NCI-H524 treated with DMSO at 0.1 percent for 48 hours (cell line): Measurements from ENCODE around the gene GOLGA6B.
"Not testable (repeated sequence)": the region's sequence is repeated elsewhere in the genome, so short reads cannot be mapped to it uniquely, and the experiment has no call there.

Source experiments
- DNase-seq: peaks from one replicate; lab custom pipeline; 2025; lab: John Stamatoyannopoulos, UW

Gene GOLGA6B, protein sequence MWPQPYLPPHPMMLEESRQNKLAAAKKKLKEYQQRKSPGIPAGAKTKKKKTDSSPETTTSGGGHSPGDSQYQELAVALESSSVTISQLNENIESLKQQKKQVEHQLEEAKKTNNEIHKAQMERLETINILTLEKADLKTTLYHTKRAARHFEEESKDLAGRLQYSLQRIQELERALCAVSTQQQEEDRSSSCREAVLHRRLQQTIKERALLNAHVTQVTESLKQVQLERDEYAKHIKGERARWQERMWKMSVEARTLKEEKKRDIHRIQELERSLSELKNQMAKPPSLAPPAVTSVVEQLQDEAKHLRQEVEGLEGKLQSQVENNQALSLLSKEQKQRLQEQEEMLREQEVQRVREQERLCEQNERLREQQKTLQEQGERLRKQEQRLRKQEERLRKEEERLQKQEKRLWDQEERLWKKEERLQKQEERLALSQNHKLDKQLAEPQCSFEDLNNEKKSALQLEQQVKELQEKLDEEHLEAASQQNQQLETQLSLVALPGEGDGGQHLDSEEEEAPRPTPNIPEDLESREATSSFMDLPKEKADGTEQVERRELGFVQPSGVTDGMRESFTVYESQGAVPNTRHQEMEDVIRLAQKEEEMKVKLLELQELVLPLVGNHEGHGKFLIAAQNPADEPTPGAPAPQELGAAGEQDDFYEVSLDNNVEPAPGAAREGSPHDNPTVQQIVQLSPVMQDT

DNA sequence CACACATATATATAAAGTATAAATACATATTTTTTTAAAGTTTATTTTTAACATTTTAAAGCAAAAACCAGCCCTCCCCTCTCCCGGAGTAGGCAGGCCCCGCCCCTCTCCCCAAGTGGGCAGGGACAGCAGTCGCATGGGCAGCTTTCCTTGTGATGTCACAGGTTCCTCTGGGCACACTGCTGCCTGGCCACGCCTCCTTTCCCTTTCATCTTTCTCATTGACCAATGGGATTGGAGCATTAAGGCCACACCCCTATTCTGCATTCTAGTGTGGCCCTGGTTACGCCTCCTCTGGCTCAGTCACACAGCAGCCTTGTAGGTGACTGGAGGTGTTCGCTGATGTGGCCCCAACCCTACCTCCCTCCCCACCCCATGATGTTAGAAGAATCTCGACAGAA is at the start of gene GOLGA6B:
GOLGA6B (plus strand) TSS at position 301 of the 400 bp plus-strand sequence; CDS start at position 342, 41 bp downstream.
- DNase-seq: not testable (repeated sequence)

DNA sequence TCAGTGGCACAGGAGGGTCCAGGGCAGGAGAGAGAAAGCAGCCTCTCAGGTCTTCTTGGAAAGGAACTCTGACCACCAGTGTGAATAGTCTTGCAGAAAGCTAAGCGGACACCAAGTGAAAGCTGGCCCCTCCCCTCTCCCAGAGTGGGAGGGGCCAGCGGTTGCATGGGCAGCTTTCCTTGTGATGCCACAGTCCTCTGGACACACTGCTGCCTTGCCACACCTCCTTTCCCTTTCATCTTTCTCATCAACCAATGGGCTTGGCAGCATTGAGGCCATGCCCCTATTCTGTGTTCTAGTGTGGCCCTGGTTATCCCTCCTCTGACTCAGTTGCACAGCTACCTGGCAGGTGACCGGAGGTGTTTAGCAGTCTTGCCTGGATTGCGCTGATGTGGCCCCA is 49.7 kb upstream of the GOLGA6B start:
- DNase-seq: no peak

DNA sequence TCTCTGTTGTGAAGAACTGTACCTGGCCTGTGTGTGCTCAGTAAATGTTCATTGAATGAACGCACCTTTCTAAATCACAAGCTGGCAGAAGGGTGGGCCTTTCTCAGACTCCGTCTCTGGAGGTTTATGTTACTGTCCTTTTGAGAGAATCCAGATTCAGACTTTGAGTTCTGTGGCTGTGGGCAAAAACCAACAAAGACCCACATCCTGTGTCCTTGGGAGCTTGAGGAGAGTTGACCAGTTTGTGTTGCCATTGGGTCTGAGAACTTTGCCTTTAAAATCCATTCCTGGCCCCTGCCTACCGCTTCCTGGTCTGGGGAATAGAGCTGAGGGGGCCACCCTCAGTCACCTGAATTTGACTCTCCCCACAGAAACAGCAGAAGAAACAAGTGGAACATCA is 46.4 kb upstream of the GOLGA6B start:
- not testable (repeated sequence) for DNase-seq

DNA sequence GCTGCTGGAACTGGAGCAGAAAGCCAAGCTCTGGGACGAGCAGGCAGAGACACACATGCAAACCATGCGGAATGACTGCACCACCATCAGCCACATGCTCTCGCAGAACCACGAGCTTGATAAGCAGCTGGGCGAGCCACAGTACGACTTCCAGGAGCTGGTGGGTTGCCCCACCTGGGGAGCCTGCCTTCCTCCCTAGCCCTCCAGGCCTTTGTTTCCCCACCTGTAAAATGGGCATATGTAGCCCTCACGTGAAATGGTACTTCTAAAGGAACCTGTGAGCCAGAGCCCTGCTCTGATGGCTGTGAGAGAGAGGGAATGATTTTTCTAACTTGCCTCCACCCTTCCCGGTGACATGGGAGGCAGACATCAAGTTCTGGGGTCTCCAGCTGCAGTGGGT is 44.6 kb upstream of the GOLGA6B start:
- DNase-seq: no peak

GRCh38 chr15:72612324-72612723 is 42.2 kb upstream of the GOLGA6B start:
- not testable (repeated sequence) for DNase-seq

DNA sequence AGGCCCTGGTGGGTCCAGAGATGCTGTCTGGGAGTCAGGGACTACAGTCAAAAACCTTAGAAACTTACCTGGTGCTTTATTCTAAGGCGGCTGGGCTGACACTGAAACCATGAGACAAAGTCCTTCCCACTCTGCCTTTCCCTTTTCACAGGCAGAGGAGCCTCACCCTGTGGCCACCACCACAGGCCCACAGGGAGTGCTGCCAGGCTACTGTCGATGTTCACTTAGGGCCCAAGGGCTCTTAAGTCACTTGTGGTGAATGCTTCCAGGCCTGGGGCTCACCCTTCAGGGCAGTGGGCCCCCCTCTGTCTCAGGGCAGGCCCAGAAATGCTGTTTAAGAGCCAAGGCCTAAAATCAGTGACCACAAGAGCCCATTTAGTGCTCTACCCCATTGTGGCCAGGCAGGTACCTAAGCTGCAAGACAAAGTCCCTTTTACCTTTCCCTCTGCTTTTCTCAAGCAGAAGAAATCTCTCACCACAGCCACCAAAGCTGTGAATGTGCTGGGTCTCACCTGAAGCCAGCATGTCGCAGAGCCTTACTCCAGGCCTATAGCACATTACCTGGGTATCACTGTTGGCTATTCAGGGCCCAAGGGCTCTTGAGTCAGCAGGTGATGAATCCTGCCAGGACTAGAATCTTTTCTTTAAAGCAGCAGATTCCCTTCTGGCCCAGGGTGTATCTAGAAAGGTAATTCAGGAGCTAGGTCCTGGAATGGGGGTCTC is 39.5 kb upstream of the GOLGA6B start:
- no peak for DNase-seq

DNA sequence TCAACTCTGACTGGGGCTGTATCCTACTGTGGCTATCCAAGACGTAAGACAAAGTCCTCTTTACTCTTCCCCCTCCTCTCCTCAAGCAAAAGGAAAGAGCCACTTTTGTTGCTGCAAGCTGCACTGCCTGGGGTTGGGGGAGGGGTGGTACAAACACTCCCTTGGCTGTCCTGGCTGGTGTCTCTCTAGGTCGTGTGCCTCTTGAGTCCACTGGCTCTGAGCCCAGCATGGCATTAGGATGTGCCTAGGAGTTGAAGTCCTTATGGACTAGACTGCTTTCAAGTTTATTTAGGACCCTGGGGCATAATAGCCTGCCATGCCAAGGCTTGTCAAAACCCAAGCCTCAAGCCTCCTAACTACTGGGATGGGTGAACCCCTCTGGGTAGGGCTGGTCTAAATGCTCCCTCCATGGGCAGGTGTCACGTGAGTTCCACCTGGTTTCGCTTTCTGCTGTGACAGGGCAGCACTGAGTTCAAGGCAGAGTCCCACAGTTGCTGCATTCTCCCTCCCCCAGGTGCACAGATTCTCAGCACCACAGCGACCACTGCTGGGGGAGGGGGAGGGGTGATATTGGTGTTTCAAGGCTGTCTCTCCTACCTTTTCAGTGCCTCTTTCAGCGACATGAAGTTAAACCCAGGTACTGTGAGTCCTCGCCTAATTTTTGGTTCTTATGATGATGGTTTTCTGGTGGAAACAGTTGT is 38.8 kb upstream of the GOLGA6B start:
- DNase-seq: not testable (repeated sequence)

- DNase-seq: no peak
Measured at GRCh38 chr15:72616491-72617210, 37.8 kb upstream of the GOLGA6B start.

- not testable (repeated sequence) for DNase-seq
Measured at GRCh38 chr15:72623854-72624253, 30.6 kb upstream of the GOLGA6B start.

GRCh38 chr15:72626153-72626552 is 28.3 kb upstream of the GOLGA6B start:
- DNase-seq: not testable (repeated sequence)

DNA sequence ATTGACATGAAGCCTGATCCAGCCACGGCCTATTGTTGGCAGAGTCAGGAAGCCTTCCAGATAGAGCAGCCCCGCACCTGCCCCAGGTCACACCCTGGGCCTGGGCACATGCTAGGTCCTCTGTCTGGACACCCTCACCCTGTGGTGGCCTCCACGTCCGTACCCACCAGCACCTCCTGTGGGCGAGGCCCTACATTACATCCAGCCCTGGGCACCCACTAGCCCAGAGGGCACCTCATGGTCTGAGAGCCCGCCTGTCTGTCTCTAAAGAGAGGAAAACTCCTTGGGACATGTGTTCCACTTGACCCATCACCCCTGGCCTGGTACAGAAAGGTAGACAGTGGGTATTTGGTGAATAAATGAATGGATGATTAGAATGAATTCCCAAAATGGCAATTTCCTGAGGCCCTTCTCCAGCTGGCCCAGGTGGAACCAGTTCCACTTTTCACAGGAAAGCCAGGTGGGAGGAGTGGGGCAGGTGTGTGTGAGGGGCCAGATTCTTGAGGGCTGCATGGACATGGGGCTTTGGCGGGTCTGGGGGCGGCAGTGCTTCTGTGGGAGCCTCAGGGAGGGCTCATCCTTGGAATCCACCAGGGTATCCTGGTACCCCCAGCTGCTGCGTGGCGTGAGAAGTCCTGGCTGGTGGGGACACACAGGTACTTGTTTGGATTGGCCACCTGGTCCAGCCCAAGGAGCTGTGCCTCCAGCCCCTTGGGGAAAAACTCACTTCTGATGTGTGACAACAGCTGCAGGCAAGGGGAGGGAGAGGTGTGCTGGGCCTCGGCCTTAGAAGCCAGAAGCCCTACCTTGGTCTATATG is 26.0 kb upstream of the GOLGA6B start:
- DNase-seq: not testable (repeated sequence)

DNA sequence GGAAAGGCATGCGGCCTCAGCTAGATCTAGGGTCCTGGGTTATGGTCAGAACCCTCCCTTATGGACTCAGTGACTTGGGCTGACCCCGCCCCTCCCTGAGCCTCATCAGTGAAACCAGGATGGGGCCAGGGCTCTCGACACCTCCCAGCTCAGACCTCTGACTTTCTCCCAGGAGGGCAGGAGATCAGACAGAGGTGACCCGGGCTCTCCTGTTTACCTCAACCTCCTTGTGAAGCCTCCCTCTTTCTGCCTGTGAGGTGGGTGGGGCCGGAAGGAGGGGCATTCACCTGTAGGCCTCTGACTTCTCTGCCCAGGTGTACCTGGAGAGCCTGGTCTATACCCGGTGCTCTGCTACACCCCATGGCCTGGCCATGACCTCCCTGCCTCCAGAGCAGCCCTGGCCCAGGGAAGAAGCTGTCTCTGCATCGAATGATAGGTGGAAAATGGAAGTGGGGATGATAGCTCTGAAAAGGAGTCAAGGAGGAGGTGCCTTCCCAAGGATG is 25.4 kb upstream of the GOLGA6B start:
- not testable (repeated sequence) for DNase-seq

- DNase-seq: not testable (repeated sequence)
Measured at GRCh38 chr15:72636519-72637282, 17.8 kb upstream of the GOLGA6B start.

GRCh38 chr15:72639759-72640483 is 14.6 kb upstream of the GOLGA6B start:
- DNase-seq: not testable (repeated sequence)

GRCh38 chr15:72642271-72642670 is 12.2 kb upstream of the GOLGA6B start:
- not testable (repeated sequence) for DNase-seq

GRCh38 chr15:72648631-72649253 is 5.8 kb upstream of the GOLGA6B start:
- DNase-seq: not testable (repeated sequence)

DNA sequence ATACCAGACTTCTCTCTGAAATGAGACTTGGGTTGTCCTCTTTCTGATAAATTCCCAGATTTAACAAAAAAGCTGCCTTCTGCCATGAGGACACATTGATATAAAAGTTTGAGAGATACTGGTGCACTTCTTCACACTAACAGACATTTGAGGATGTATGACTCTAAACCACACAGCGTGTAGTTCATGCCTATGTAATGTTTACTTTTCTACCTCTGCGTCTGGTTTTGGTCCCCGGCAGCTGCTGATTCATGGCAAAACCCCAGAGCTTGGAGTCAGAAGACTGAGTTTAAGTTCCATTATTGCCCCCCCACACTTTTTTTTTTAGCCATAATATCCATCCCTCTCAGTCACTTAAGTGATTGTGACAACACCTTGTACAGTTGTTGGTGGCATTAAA is 1.5 kb downstream of the GOLGA6B start:
- not testable (repeated sequence) for DNase-seq

DNA sequence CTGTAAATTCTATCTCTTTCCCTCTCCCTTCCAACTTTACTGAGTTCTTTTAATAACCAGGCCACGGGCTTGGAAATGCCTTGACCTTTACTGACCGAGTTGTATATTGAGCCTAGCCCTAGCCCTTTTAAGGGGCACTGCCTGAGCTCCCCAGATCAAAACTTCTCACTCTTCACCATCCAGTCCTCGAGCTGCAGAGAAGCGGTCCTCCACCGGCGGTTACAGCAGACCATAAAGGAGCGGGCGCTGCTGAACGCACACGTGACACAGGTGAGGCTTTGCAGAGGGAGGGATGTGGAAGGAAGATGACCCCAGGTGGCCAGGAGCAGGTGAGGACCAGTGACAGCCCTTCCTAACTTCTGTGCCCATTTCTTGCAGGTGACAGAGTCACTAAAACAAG is 6.6 kb downstream of the GOLGA6B start:
- not testable (repeated sequence) for DNase-seq
